HCT116 (cell line): ENCODE data around the gene STPG2.

ENCODE experiments used
- CBX3 ChIP-seq: IDR thresholded peaks from 2 replicates; pipeline ENCODE4 v1.6.1; 2012; ENCODE audit warnings: low read depth
- CTCF ChIP-seq, 3 experiments: fragments of 200-600 bp in 1 of 3; sonication (generic) in 1 of 3; IDR thresholded peaks in 2 of 3; conservative IDR thresholded peaks in 1 of 3; 2 replicates each; pipeline ENCODE4 v1.5.1; 2012 to 2017; ENCODE audit warnings: low read depth in 2 of 3, low read length in 2 of 3, antibody characterized with exemption in 1 of 3, borderline replicate concordance in 1 of 3, control low read depth in 1 of 3, mild to moderate bottlenecking in 1 of 3, mixed read lengths in 1 of 3, mixed run types in 1 of 3, moderate library complexity in 1 of 3; ENCODE audit not compliant: insufficient read depth in 1 of 3
- EZH2 ChIP-seq: fragments of 200-600 bp; sonication (generic); IDR thresholded peaks from 2 replicates; pipeline ENCODE4 v1.6.1; 2017; ENCODE audit warnings: antibody characterized with exemption, mixed run types
- EZH2phosphoT487 ChIP-seq: fragments of 200-600 bp; IDR thresholded peaks from 2 replicates; pipeline ENCODE4 v1.6.1; 2018; ENCODE audit warnings: antibody characterized with exemption, borderline replicate concordance
- JUND ChIP-seq: IDR thresholded peaks from 2 replicates; pipeline ENCODE4 v1.6.1; 2012
- POLR2A ChIP-seq: IDR thresholded peaks from 2 replicates; pipeline ENCODE4 v1.7.0; 2011; ENCODE audit warnings: borderline replicate concordance; ENCODE audit not compliant: insufficient read depth, insufficient read length; ENCODE audit errors: extremely low read depth
- POLR2AphosphoS5 ChIP-seq: IDR thresholded peaks from 2 replicates; pipeline ENCODE4 v1.6.1; 2011; ENCODE audit warnings: mild to moderate bottlenecking, low read depth, low read length, moderate library complexity
- RAD21 ChIP-seq: IDR thresholded peaks from 2 replicates; pipeline ENCODE4 v1.6.1; 2012; ENCODE audit warnings: low read depth, mild to moderate bottlenecking
- REST ChIP-seq: IDR thresholded peaks from 2 replicates; pipeline ENCODE4 v1.6.1; 2012; ENCODE audit warnings: low read depth
- SIN3A ChIP-seq: IDR thresholded peaks from 2 replicates; pipeline ENCODE4 v1.6.1; 2012; ENCODE audit warnings: low read depth
- YY1 ChIP-seq: IDR thresholded peaks from 2 replicates; pipeline ENCODE4 v1.6.1; 2011; ENCODE audit warnings: low read length, low read depth, moderate library complexity, mild to moderate bottlenecking; ENCODE audit not compliant: insufficient replicate concordance; ENCODE audit errors: extremely low read depth
- ZBTB33 ChIP-seq: IDR thresholded peaks from 2 replicates; pipeline ENCODE4 v1.6.1; 2011; ENCODE audit warnings: mild to moderate bottlenecking, low read length, moderate library complexity; ENCODE audit not compliant: insufficient replicate concordance; ENCODE audit errors: extremely low read depth

GRCh38 chr4:98185279-98185678, 42.0 kb upstream of the STPG2 start:
- TF ChIP-seq CTCF (IDR thresholded peaks at IDR 0.05 in 2 of 3, conservative IDR thresholded peaks at IDR 0.05 in 1 of 3; ENCODE audit: borderline replicate concordance in 1 of 3, insufficient read depth in 1 of 3, low read depth in 2 of 3, low read length in 2 of 3) (no peak), POLR2A (no peak), REST (no peak), EZH2phosphoT487 (no peak), SIN3A (no peak), EZH2 (no peak), RAD21 (no peak), JUND (no peak), CBX3 (no peak), POLR2AphosphoS5 (no peak), YY1 (no peak), ZBTB33 (no peak)
